Measurements from ENCODE around the gene POLR1E.

DNA sequence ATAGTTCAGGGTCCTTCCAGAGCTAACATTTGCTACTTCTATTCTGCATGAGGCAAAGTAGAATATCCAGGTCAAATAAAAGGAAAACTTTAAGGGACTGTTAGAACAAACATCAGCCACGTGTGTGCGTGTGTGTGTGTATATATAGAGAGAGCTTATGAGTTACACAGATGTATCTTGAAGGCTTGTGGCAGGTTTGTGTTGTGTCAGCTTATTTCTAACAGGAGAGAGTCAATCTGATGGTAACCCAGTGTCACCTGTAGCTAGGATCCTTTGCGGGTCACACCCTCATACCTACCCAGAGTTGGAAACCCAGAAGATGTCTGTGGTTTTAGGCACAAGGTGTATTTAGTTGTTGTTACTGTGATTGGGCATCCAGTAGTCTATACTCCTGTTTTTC, 12.7 kb downstream of the POLR1E start:
- TF ChIP-seq CTCF (IDR thresholded peaks at IDR 0.05 in 4 of 5, conservative IDR thresholded peaks at IDR 0.05 in 1 of 5) (no peak), POLR2A (IDR thresholded peaks at IDR 0.05) (no peak)
